Right forelimb (tissue), 1 donor: ENCODE measurements around the gene SPCS1.
A peak's percentile ranks its signal among the peaks of the same experiment; 100 is the strongest.

Experiments used
- DNase-seq: peaks from one replicate; pipeline ENCODE4 v3.0.0-alpha.2; 2018

Gene SPCS1

DNA sequence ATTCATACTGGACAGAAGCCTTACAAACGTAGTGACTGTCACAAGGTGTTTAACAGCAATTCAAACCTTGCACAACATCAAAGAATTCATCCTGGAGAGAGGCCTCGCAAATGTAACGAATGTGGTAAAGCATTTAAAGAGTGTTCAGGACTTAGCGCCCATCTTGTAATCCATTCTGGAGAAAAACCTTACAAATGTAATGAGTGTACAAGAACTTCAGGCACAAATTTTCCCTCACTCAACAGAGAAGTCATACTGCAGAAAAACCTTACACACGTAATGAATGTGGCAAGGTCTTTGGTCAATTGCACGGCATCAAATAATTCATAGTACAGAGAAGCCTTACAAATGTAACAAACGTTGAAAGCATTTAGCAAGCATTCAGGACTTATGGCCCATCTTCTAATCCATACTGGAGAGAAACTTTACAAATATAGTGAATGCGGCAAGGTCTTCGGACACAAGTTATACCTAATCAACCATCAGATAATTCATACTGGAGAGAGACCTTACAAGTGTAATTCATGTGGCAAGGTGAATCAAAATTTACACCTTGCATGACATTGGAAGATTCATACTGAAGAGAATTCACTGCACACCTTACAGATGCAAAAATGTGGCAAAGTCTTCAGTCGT lies 27.5 kb downstream of the SPCS1 start:
- DNase-seq: no peak

DNA sequence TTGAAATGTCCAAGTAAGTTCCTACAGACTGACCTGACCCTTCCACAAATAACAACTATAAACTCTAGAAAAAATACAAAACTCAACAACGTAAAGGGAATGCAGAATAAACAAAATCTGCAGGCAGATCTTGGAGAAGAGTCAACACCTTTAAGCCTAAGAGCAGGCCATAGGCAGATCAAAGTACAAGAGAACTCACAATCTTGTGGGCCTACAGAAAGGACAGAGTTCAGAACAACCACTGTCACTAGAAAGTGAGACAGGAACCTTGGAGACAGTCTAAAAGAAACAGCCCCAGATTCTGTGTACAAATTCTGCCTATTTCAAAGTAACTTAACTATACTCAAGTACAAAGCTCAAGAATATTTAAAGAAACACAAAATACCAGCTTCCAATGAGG lies 33.8 kb downstream of the SPCS1 start:
- no peak for DNase-seq

DNA sequence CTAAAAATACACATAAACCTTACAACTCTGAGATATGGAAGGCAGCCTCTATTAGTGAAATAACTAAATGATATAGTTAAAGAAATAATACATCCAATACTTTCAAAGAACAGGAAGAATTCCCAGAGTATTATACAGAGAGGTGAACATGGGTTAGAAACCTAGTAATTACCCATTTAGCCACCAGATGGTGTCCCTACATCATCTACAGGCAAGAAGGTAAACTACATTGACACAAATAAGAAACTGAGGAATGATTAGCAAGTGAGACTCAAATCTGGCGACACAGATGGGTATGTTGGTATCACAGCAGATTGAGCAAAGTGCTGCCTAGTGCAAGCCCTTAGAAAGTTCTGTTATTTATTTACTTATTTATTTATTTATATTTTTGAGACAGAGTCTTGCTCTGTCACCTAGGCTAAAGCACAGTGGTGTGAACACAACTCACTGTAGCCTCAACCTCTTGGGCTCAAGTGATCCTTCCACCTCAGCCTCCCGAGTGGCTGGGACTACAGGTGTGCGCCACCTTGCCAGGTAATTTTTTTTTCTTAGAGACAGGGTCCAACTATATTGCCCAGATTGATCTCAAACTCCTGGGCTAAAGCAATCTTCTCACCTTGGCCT lies 36.6 kb downstream of the SPCS1 start:
- peak; percentile 41 for DNase-seq

DNA sequence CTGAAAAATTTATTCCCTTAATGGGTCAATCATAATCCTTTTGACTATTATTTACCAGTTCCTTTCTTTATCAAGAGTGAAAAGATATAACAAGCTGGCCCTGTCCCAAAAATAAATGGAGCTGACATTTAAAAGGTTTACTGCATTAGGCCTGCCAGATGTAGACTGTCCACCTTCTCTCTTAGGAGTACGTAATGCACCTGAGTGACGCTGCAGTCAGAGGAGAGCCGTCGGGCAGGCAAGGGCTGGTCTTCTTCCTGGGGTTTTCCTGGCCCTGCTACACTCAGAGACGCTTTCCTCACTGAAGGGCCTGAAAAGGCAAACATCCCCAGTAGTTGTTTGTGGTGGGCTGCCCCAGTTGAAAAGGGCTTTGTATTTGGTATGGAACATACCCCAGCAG lies 37.2 kb downstream of the SPCS1 start:
- no peak for DNase-seq

DNA sequence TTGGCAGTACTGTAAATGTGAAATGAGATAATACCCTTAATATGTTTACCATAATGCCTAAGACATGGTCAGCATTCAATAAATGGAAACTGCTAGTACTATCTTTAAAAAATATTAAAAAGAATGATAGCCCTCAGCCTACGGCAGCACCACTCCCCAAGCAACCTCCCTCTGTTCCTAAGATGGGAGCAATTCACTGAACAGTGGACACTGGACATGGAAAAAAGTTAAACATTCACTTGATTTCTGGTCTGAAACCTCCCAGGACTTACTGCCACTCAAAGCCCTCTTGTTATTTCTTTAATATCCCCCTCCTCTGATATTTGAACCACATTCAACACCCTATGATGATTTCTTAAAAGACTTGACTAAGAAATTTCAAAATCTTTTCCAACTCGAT lies 37.8 kb downstream of the SPCS1 start:
- DNase-seq: no peak

DNA sequence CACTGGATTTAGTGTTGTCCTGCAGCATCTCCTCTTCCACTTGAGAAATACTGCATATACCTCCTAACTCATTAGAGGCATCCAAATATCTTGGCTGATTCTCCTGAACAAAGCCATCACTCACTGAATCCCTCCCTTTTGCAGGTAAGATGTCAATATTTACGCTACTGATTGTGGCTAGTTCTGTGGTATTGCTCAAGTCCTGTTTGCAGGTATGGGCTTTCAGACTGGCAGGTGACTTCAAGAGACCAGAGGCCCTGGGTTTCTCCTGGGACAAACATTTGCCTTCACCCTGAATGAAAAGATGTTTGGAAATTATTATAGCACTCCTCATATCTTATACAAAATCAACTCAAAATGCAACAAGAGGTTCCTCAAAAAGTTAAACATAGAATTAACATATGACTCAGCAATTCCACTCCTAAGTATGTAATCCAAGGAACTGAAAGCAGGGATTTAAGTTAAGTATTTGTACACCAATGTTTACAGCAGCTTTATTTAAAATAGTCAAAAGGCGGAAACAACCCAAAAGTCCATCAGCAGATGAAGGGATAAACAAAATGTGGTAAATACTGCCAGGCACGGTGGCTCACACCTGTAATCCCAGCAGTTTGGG lies 46.2 kb downstream of the SPCS1 start:
- no peak for DNase-seq

DNA sequence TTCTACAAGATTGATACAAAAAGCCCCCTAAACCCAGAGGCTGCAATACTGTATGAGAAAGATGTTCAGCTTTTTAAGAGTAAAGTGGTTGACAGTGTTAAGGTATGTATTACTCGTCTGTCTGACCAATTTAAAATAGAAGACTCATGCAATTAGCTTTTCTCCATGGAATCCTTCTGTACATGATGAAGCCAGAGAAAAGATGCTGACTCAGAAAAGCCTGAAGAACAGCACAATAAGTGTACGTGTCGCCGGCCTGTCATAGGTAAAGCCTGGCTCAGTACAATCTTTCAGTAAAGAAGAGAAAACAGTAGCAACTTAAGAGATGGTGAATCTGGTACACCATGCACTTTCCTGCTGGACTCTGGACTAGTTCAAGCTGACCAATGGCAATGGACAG lies 48.5 kb downstream of the SPCS1 start:
- DNase-seq: no peak

DNA sequence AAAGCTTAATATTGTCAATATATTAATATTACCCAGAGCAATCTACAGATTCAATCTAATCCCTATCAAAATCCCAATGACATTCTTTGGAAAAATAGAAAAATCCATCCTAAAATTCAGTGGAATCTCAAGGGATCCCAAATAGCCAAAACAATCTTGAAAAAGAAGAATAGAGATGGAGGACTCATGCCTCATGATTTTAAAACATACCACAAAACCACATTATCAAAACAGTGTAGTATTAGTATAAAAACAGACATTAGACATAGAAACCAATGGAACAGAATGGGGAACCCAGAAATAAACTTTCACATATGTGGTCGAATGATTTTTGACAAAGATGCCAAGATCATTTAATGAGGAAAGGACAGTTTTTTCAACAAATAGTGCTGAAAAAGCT lies 50.2 kb downstream of the SPCS1 start:
- no peak for DNase-seq
